ENCODE measurements around the gene FGFR1OP2. TPM values are rescaled to one million over a fixed set of nuclear protein-coding genes. Genes with fewer than 3 reads are reported as not detected.

Gene FGFR1OP2
- total and polyA plus RNA-seq, 2 of the 8 experiments (the other 6 are each of a cell fraction or from before 2014, with no cell fraction given): 8.8 to 34.4 TPM

DNA sequence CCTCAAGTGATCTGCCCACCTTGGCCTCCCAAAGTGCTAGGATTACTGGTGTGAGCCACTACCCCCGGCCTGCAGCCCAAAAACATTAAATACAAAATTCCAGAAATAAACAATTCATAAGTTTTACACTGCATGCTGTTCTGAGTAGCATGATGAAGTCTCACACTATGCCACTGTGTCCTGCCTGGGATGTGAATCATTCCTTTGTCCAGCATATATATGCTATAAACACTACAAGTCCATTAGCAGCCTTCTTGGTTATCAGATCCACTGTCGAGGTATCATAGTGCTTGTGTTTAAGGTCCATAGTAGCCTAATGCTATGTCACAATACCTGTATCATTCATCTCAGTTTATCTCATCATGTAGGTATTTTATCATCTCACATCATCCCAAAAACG lies 16.4 kb upstream of the FGFR1OP2 start (continued):
- TF ChIP-seq RBBP5 (IDR thresholded peaks at IDR 0.05; ENCODE audit: borderline replicate concordance, low read depth, low read length) (no peak), GTF2F1 (IDR thresholded peaks at IDR 0.05; ENCODE audit: borderline replicate concordance, low read depth, low read length) (no peak), SRF (IDR thresholded peaks at IDR 0.05; ENCODE audit: low read depth, low read length) (no peak), CTBP2 (IDR thresholded peaks at IDR 0.05; ENCODE audit: borderline replicate concordance, insufficient read depth, insufficient read length, low read length) (no peak), KDM5A (IDR thresholded peaks at IDR 0.05; ENCODE audit: low read length) (no peak)
